H9 (cell line): ENCODE measurements around the gene AKAP7. TPM values are rescaled to one million over a fixed set of nuclear protein-coding genes. Genes with fewer than 3 reads are reported as not detected.

Experiments used
- DNase-seq: peaks from one replicate; pipeline ENCODE4 v3.0.0-alpha.2; 2017
- H2AFZ ChIP-seq: one replicate; pipeline ENCODE4 v1.6.1; 2013; ENCODE audit warnings: mild to moderate bottlenecking, low read length, control low read depth, moderate library complexity
- H2AK5ac ChIP-seq: 2 replicates; pipeline ENCODE4 v1.6.1; 2013; ENCODE audit warnings: low read length, control low read depth, mixed read lengths; ENCODE audit not compliant: insufficient read length
- H2BK120ac ChIP-seq: one replicate; pipeline ENCODE4 v1.6.1; 2013; ENCODE audit warnings: low read depth, mild to moderate bottlenecking, low read length, control low read depth, inconsistent platforms; ENCODE audit not compliant: poor library complexity, severe bottlenecking
- H2BK12ac ChIP-seq: 2 replicates; pipeline ENCODE4 v1.6.1; 2013; ENCODE audit warnings: low read length, control low read depth, mixed read lengths, low read depth; ENCODE audit not compliant: insufficient read length
- H2BK15ac ChIP-seq: 2 replicates; pipeline ENCODE4 v1.6.1; 2013; ENCODE audit warnings: low read depth, low read length, control low read depth
- H2BK20ac ChIP-seq: one replicate; pipeline ENCODE4 v1.6.1; 2013; ENCODE audit warnings: low read depth, mild to moderate bottlenecking, low read length, control low read depth, inconsistent platforms; ENCODE audit not compliant: poor library complexity, severe bottlenecking
- H2BK5ac ChIP-seq: 2 replicates; pipeline ENCODE4 v1.6.1; 2013; ENCODE audit warnings: low read length, control low read depth, mixed read lengths; ENCODE audit not compliant: insufficient read length
- H3K14ac ChIP-seq: 2 replicates; pipeline ENCODE4 v1.6.1; 2013; ENCODE audit warnings: low read length, control low read depth; ENCODE audit not compliant: insufficient read depth
- H3K18ac ChIP-seq: 2 replicates; pipeline ENCODE4 v1.6.1; 2013; ENCODE audit warnings: low read depth, mild to moderate bottlenecking, mixed read lengths, low read length, control low read depth; ENCODE audit not compliant: insufficient read length
- H3K23ac ChIP-seq: 2 replicates; pipeline ENCODE4 v1.6.1; 2013; ENCODE audit warnings: low read length, control low read depth, mixed read lengths, low read depth; ENCODE audit not compliant: insufficient read length
- H3K23me2 ChIP-seq: 2 replicates; pipeline ENCODE4 v1.6.1; 2013; ENCODE audit warnings: low read depth, mild to moderate bottlenecking, mixed read lengths, low read length, control low read depth; ENCODE audit not compliant: insufficient read length, poor library complexity, severe bottlenecking
- H3K27ac ChIP-seq: 2 replicates; pipeline ENCODE4 v1.5.1; 2013; ENCODE audit warnings: low read length, control low read depth, mixed read lengths, low read depth; ENCODE audit not compliant: insufficient read length
- H3K27me3 ChIP-seq: 2 replicates; pipeline ENCODE4 v1.6.1; 2013; ENCODE audit warnings: low read length, control low read depth, inconsistent platforms; ENCODE audit not compliant: insufficient read depth
- H3K4ac ChIP-seq: 2 replicates; pipeline ENCODE4 v1.6.1; 2013; ENCODE audit warnings: low read depth, mild to moderate bottlenecking, control low read depth, inconsistent platforms, low read length, moderate library complexity
- H3K4me1 ChIP-seq: 2 replicates; pipeline ENCODE4 v1.6.1; 2013; ENCODE audit warnings: low read length, control low read depth, inconsistent platforms; ENCODE audit not compliant: insufficient read depth
- H3K4me2 ChIP-seq: 2 replicates; pipeline ENCODE4 v1.6.1; 2013; ENCODE audit warnings: low read length, control low read depth, mixed read lengths; ENCODE audit not compliant: insufficient read length, insufficient read depth
- H3K56ac ChIP-seq: 2 replicates; pipeline ENCODE4 v1.6.1; 2013; ENCODE audit warnings: low read depth, mild to moderate bottlenecking, mixed read lengths, low read length, control low read depth; ENCODE audit not compliant: insufficient read length
- H3K79me1 ChIP-seq: 2 replicates; pipeline ENCODE4 v1.6.1; 2013; ENCODE audit warnings: low read depth, mild to moderate bottlenecking, moderate library complexity, low read length, control low read depth, inconsistent platforms; ENCODE audit not compliant: insufficient read depth, poor library complexity, severe bottlenecking
- H3K79me2 ChIP-seq: 2 replicates; pipeline ENCODE4 v1.6.1; 2013; ENCODE audit warnings: low read length, control low read depth, inconsistent platforms; ENCODE audit not compliant: insufficient read depth
- H3K9ac ChIP-seq: 2 replicates; pipeline ENCODE4 v1.6.1; 2013; ENCODE audit warnings: low read length, control low read depth, mixed read lengths; ENCODE audit not compliant: insufficient read length; ENCODE audit errors: extremely low read depth
- H3K9me3 ChIP-seq: one replicate; pipeline ENCODE4 v1.6.1; 2013; ENCODE audit warnings: low read depth, low read length, inconsistent platforms; ENCODE audit not compliant: control insufficient read depth
- H3T11ph ChIP-seq: one replicate; pipeline ENCODE4 v1.6.1; 2013; ENCODE audit warnings: mild to moderate bottlenecking, low read length, control low read depth, inconsistent platforms
- H4K20me1 ChIP-seq: one replicate; pipeline ENCODE4 v1.6.1; 2013; ENCODE audit not compliant: control insufficient read depth, insufficient read length, insufficient read depth
- H4K5ac ChIP-seq: 2 replicates; pipeline ENCODE4 v1.6.1; 2013; ENCODE audit warnings: low read depth, mild to moderate bottlenecking, mixed read lengths, low read length, control low read depth; ENCODE audit not compliant: insufficient read length
- H4K8ac ChIP-seq: replicated peaks from 2 replicates; pipeline ENCODE4 v1.6.1; 2013; ENCODE audit warnings: low read length, control low read depth, mixed read lengths, low read depth; ENCODE audit not compliant: insufficient read length
- H4K91ac ChIP-seq: 2 replicates; pipeline ENCODE4 v1.6.1; 2013; ENCODE audit warnings: low read depth, mild to moderate bottlenecking, moderate library complexity, mixed read lengths, low read length, control low read depth; ENCODE audit not compliant: insufficient read length
- H3K27ac Mint-ChIP-seq, 3 experiments: 2 replicates in 2 of 3; 3 replicates in 1 of 3; pipeline ENCODE4 v1.8.0; 2020 to 2021; ENCODE audit warnings: mixed read lengths in 3 of 3, mild to moderate bottlenecking in 1 of 3, moderate library complexity in 1 of 3
- H3K27me3 Mint-ChIP-seq: 2 replicates; pipeline ENCODE4 v1.8.0; 2021; ENCODE audit warnings: low read depth, mild to moderate bottlenecking, moderate library complexity, mixed read lengths
- H3K36me3 Mint-ChIP-seq, 3 experiments: 2 replicates in 2 of 3; 3 replicates in 1 of 3; pipeline ENCODE4 v1.8.0; 2020 to 2021; ENCODE audit warnings: low read depth in 3 of 3, mixed read lengths in 3 of 3; ENCODE audit not compliant: insufficient read depth in 1 of 3
- H3K4me1 Mint-ChIP-seq, 2 experiments: 2 replicates each; pipeline ENCODE4 v1.8.0; 2020; ENCODE audit warnings: mixed read lengths in 2 of 2
- H3K4me3 Mint-ChIP-seq, 2 experiments: 2 replicates in 1 of 2; 3 replicates in 1 of 2; pipeline ENCODE4 v1.8.0; 2020 to 2021; ENCODE audit warnings: mild to moderate bottlenecking in 2 of 2, mixed read lengths in 2 of 2, moderate library complexity in 1 of 2
- H3K9me3 Mint-ChIP-seq, 2 experiments: 2 replicates in 1 of 2; 3 replicates in 1 of 2; pipeline ENCODE4 v1.8.0; 2020; ENCODE audit warnings: mild to moderate bottlenecking in 2 of 2, mixed read lengths in 2 of 2, moderate library complexity in 1 of 2
- CTCF ChIP-seq: fragments of 200-600 bp; sonication (generic); conservative IDR thresholded peaks from 3 replicates; pipeline ENCODE4 v1.8.0; 2021; ENCODE audit warnings: antibody characterized with exemption, mild to moderate bottlenecking
- WGBS: extraction: QIAGEN DNeasy Blood & Tissue Kit; methylation state at CpG from one replicate; pipeline ENCODE4 v1.1.7; 2013; ENCODE audit warnings: missing lambda C conversion rate, low lambda C conversion rate, mixed read lengths; ENCODE audit not compliant: insufficient read length; ENCODE audit errors: extremely low coverage; 5-methylcytosine and 5-hydroxymethylcytosine counted together
- total RNA-seq: library from RNA; stranded (reverse); gene quantifications from 2 replicates; pipeline ENCODE4 v1.2.1, GENCODE V29; 2021

Gene AKAP7
- total RNA-seq, 1 experiment from 2014 or later = 9.8 TPM

- Mint-ChIP-seq H3K4me1 (no peaks in the 10 kb centered on the region), H3K9me3 (peaks cover 12 to 13% of the 10 kb centered on the region in 2 experiments; a peak in 4 of 5 replicates), H3K36me3 (peaks cover 0 to 6% (median 0%) of the 10 kb centered on the region in 3 experiments; a peak in 2 of 7 replicates), H3K27me3 (peaks cover 1% of the 10 kb centered on the region; the same call in 1 of the 2 replicates), H3K4me3 (no peak overlapping the region), H3K27ac (no peak overlapping the region)
- no peak for DNase-seq
- no peaks in the 10 kb centered on the region for H3K9me3 ChIP-seq
- no peak overlapping the region for H3K18ac ChIP-seq
- H3K4me2 ChIP-seq = no peak overlapping the region
- H3K4me1 ChIP-seq = no peaks in the 10 kb centered on the region
- H3K4ac ChIP-seq = no peak overlapping the region
- no peaks in the 10 kb centered on the region for H3K79me2 ChIP-seq
- WGBS = no CpG with 5 or more reads among the region's 3 CpGs
- no peak overlapping the region for H3T11ph ChIP-seq
- no peak for TF ChIP-seq CTCF
- no peak overlapping the region for H3K56ac ChIP-seq
- no peaks in the 10 kb centered on the region for H3K79me1 ChIP-seq
- no peak overlapping the region for H3K14ac ChIP-seq
- H2BK5ac ChIP-seq = no peak overlapping the region
- H4K5ac ChIP-seq = no peak overlapping the region
- no peak overlapping the region for H4K8ac ChIP-seq
- H3K27me3 ChIP-seq = no peaks in the 10 kb centered on the region
- no peak overlapping the region for H3K23ac ChIP-seq
- no peak overlapping the region for H2BK20ac ChIP-seq
- H4K20me1 ChIP-seq = no peaks in the 10 kb centered on the region
- no peak overlapping the region for H2BK15ac ChIP-seq
- H3K27ac ChIP-seq = no peak overlapping the region
- no peak overlapping the region for H2AK5ac ChIP-seq
- no peak overlapping the region for H4K91ac ChIP-seq
- no peak overlapping the region for H3K9ac ChIP-seq
- no peak overlapping the region for H2AFZ ChIP-seq
- H3K23me2 ChIP-seq = no peaks in the 10 kb centered on the region
- no peak overlapping the region for H2BK120ac ChIP-seq
- no peak overlapping the region for H2BK12ac ChIP-seq
Measured at GRCh38 chr6:131096786-131097185, 38.5 kb upstream of the AKAP7 start.
